GM12878 (cell line): ENCODE results near the gene EGFL8. TPM values are rescaled to one million over a fixed set of nuclear protein-coding genes. Genes with fewer than 3 reads are reported as not detected.
A peak's percentile ranks its signal among the peaks of the same experiment; 100 is the strongest.

Experiments
- BMI1 ChIP-seq: fragments of 450-650 bp; IDR thresholded peaks from 2 replicates; pipeline ENCODE4 v1.6.1; 2016; ENCODE audit warnings: mild to moderate bottlenecking, moderate library complexity, borderline replicate concordance
- CREM ChIP-seq: IDR thresholded peaks from 2 replicates; pipeline ENCODE4 v1.6.1; 2014; ENCODE audit warnings: antibody characterized with exemption, low read depth
- E2F8 ChIP-seq: fragments of 450-650 bp; IDR thresholded peaks from 2 replicates; pipeline ENCODE4 v1.6.1; 2018; ENCODE audit warnings: mild to moderate bottlenecking, low read depth, moderate library complexity; ENCODE audit not compliant: partially characterized antibody
- ETV6 ChIP-seq, 2 experiments: fragments of 450-650 bp in 1 of 2; IDR thresholded peaks in 1 of 2; conservative IDR thresholded peaks in 1 of 2; 2 replicates each; pipeline ENCODE4 v1.6.1; 2014; ENCODE audit warnings: antibody characterized with exemption in 1 of 2, borderline replicate concordance in 1 of 2, low read depth in 1 of 2, mild to moderate bottlenecking in 1 of 2, moderate library complexity in 1 of 2
- HCFC1 ChIP-seq: fragments of 150-350 bp; IDR thresholded peaks from 2 replicates; pipeline ENCODE4 v1.6.1; 2014; ENCODE audit warnings: low read length
- IKZF1 ChIP-seq: fragments of 450-650 bp; conservative IDR thresholded peaks from 2 replicates; pipeline ENCODE4 v1.6.1; 2017; ENCODE audit warnings: antibody characterized with exemption, mild to moderate bottlenecking
- JUNB ChIP-seq: IDR thresholded peaks from 2 replicates; pipeline ENCODE4 v1.6.1; 2016; ENCODE audit warnings: antibody characterized with exemption, mild to moderate bottlenecking
- MEF2A ChIP-seq: IDR thresholded peaks from 2 replicates; pipeline ENCODE4 v1.6.1; 2011; ENCODE audit warnings: low read depth, mild to moderate bottlenecking, low read length, moderate library complexity; ENCODE audit not compliant: insufficient read depth
- NBN ChIP-seq: fragments of 450-650 bp; IDR thresholded peaks from 2 replicates; pipeline ENCODE4 v1.6.1; 2016
- NR2C2 ChIP-seq: IDR thresholded peaks from 2 replicates; pipeline ENCODE4 v1.6.1; 2011; ENCODE audit warnings: borderline replicate concordance, low read depth; ENCODE audit not compliant: control insufficient read depth, insufficient read length
- PKNOX1 ChIP-seq: fragments of 450-650 bp; IDR thresholded peaks from 2 replicates; pipeline ENCODE4 v1.6.1; 2016; ENCODE audit warnings: mild to moderate bottlenecking
- POLR2A ChIP-seq: IDR thresholded peaks from 2 replicates; pipeline ENCODE4 v1.6.1; 2011; ENCODE audit warnings: low read depth, mild to moderate bottlenecking, low read length
- PRDM15 ChIP-seq: fragments of 450-650 bp; formaldehyde crosslinking; IDR thresholded peaks from 2 replicates; pipeline ENCODE4 v1.4.0; 2020; ENCODE audit warnings: mild to moderate bottlenecking, moderate library complexity
- RAD21 ChIP-seq: IDR thresholded peaks from 2 replicates; pipeline ENCODE4 v1.6.1; 2011; ENCODE audit warnings: mild to moderate bottlenecking, low read depth, low read length, moderate library complexity; ENCODE audit not compliant: insufficient read depth
- RELA ChIP-seq: fragments of 450-650 bp; IDR thresholded peaks from 2 replicates; pipeline ENCODE4 v1.8.0; 2014; ENCODE audit warnings: borderline replicate concordance; ENCODE audit not compliant: partially characterized antibody
- RELB ChIP-seq: fragments of 450-650 bp; IDR thresholded peaks from 2 replicates; pipeline ENCODE4 v1.6.1; 2017; ENCODE audit warnings: low read depth, mild to moderate bottlenecking, moderate library complexity
- SMAD1 ChIP-seq: fragments of 450-650 bp; IDR thresholded peaks from 2 replicates; pipeline ENCODE4 v1.6.1; 2018; ENCODE audit warnings: mild to moderate bottlenecking, low read depth; ENCODE audit not compliant: partially characterized antibody
- TCF3 ChIP-seq: IDR thresholded peaks from 2 replicates; pipeline ENCODE4 v1.6.1; 2012; ENCODE audit warnings: low read depth, mild to moderate bottlenecking, low read length, borderline replicate concordance; ENCODE audit not compliant: insufficient read depth
- TCF7 ChIP-seq: IDR thresholded peaks from 2 replicates; pipeline ENCODE4 v1.6.1; 2014; ENCODE audit warnings: antibody characterized with exemption, borderline replicate concordance
- ZNF217 ChIP-seq: fragments of 450-650 bp; IDR thresholded peaks from 2 replicates; pipeline ENCODE4 v1.6.1; 2017; ENCODE audit warnings: antibody characterized with exemption, mild to moderate bottlenecking
- ZNF24 ChIP-seq: fragments of 450-650 bp; IDR thresholded peaks from 2 replicates; pipeline ENCODE4 v1.6.1; 2017; ENCODE audit warnings: antibody characterized with exemption, mild to moderate bottlenecking
- ZNF274 ChIP-seq: IDR thresholded peaks from one replicate; pipeline ENCODE4 v1.8.0; 2011; ENCODE audit not compliant: insufficient read length, insufficient read depth
- polyA plus RNA-seq, 11 experiments: library from polyadenylated mRNA; depleted of rRNA in 4 of 11; unstranded in 6 of 11; stranded (reverse) in 5 of 11; fragments of >200 nt; fragmentation: Nextera tagmentation in 4 of 11; fragmentation: Illumina TruSeq in 1 of 11; extraction: Ambion mirVana in 4 of 11; extraction: Trizol in 1 of 11; gene quantifications; 1 replicate in 1 of 11; 2 replicates in 10 of 11; pipeline versions ENCODE4 v1.2.1 to v1.2.3, GENCODE V29; 2011 to 2016; ENCODE audit warnings: inconsistent platforms in 2 of 11, missing spikeins in 2 of 11, low read depth in 1 of 11
- total RNA-seq, 4 experiments: library from RNA; depleted of rRNA in 3 of 4; stranded (reverse); fragments of >200 nt in 3 of 4; fragmentation: Illumina TruSeq in 1 of 4; extraction: Trizol in 1 of 4; gene quantifications; 2 replicates each; pipeline versions ENCODE4 v1.2.1 to v1.2.3, GENCODE V29; 2013 to 2021

EGFL8 gene
- total and polyA plus RNA-seq, 10 of the 15 experiments (the other 5 are each of a cell fraction or from before 2014, with no cell fraction given) = 0.07 to 3.5 (median 1.4) TPM

GRCh38 chr6:32127717-32128592 is 36.4 kb upstream of the EGFL8 start, which contains the start of gene ATF6B (continued):
- no peak for TF ChIP-seq RAD21
- TF ChIP-seq IKZF1 = peak; percentile 76
- TF ChIP-seq ETV6 (conservative IDR thresholded peaks at IDR 0.05 in 1 of 2, IDR thresholded peaks at IDR 0.05 in 1 of 2; ENCODE audit: borderline replicate concordance in 1 of 2, low read depth in 1 of 2) = no peak
- no peak for TF ChIP-seq NR2C2
- TF ChIP-seq E2F8 = no peak
- TF ChIP-seq RELB = peak; percentile 89
- no peak for TF ChIP-seq TCF7
- TF ChIP-seq RELA = no peak
- no peak for TF ChIP-seq ZNF24
- no peak for TF ChIP-seq BMI1
- TF ChIP-seq SMAD1 = no peak
- no peak for TF ChIP-seq ZNF274
- peak; percentile 53; the same call in 1 of the 2 replicates for TF ChIP-seq NBN
- TF ChIP-seq POLR2A = peak; percentile 91
- TF ChIP-seq JUNB = no peak
- peak; percentile 76 for TF ChIP-seq HCFC1
- TF ChIP-seq MEF2A = no peak
- no peak for TF ChIP-seq TCF3
- no peak for TF ChIP-seq ZNF217
- no peak for TF ChIP-seq PRDM15 (CRISPR knock-in tag)
- TF ChIP-seq PKNOX1 = peak; percentile 55
- TF ChIP-seq CREM = peak; percentile 58
